T-helper 9 cell (primary cell): ENCODE results near the gene RPP25L.
"Not testable (repeated sequence)": the region's sequence is repeated elsewhere in the genome, so short reads cannot be mapped to it uniquely, and the experiment has no call there.

Source experiments
- DNase-seq: peaks from one replicate; pipeline ENCODE4 v3.0.0-alpha.2; 2020
- total RNA-seq, 2 donors: gene quantifications; one replicate each; lab custom pipeline; 2026; lab: John Stamatoyannopoulos, UW

Gene RPP25L, protein sequence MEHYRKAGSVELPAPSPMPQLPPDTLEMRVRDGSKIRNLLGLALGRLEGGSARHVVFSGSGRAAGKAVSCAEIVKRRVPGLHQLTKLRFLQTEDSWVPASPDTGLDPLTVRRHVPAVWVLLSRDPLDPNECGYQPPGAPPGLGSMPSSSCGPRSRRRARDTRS
- total RNA-seq: 4.1 to 15.5 reads per million in 2 donors

DNA sequence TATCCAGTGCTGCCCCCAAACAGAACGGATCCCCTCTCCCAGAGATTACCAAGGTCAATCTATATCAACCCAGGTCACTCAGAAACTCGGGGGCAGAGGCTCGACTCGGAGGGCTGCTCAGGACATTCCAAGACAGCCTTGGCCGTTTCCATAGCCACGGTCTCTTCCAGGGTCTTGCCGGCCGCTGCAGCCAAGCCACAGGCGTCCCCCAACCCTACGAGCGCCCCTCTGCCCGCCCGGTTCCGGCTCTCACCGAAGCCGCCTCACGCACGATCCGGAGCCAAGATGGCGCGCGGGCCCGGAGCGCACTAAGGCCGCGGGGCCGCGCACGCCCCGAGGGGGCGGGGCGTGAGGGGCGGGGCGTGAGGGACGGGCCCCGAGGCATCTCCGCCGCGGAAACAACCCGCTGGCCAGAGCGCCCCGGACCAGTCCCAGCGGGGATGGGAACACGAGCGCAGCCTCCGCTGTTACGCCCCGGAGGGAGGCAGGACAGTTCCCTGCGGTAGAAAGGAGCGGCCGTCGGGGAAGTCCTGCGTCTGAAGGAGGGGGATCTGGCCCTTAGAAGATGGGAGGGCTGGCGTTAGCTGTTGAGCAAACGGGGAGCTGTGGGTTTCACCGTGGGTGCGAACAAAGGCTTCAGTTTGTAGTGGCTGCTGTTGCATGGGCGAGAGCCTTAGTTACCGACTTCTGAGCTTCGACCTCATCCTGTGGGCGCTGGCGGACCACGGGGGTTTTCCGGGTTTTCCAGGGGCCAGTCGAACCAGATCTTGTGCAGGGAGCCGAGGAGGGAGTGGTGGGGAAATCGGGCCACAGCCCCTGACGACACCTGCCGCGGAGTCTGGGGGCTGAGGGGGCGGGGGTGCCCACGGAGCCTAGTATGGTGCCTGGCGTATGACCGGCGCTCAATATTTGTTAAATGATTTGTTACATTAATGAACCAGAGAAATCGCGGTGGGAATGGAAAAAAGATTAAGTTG, at the start of gene RPP25L:
Gene RPP25L, minus strand, starts transcription at position 287 of the 977 bp plus-strand sequence. CDS start 801 bp downstream, outside the sequence.
- peak; percentile 82 for DNase-seq

DNA sequence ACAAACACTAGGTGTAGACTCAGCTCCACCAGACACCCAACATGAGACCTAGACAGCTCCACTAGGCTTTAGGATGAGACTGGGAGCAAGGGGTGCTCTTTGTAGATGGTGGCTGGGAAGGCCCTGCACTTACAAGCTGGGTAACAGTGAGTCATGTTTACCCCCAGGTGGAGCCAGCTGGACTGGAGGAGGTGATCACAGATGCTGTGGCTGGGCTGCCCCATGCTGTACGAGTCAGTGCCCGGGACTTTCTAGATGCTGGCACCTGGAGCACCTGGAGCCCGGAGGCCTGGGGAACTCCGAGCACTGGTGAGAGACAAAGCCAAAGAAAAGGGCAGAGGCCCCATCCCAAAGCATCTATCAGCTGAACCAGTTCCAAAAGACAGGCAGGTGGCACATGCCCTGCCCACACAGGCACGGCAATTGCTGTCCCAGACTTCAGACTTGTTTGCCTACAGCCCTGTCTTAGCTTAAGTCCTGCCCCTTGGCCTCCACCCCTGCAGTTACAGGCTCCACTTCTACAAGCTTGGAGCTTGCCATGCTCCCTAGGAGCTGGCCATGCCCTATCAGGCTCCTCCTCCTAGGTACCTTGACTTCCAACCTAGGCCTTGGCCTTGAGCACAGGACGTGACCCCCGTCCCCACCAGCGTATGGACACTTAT, 47.8 kb upstream of the RPP25L start:
- DNase-seq: no peak

DNA sequence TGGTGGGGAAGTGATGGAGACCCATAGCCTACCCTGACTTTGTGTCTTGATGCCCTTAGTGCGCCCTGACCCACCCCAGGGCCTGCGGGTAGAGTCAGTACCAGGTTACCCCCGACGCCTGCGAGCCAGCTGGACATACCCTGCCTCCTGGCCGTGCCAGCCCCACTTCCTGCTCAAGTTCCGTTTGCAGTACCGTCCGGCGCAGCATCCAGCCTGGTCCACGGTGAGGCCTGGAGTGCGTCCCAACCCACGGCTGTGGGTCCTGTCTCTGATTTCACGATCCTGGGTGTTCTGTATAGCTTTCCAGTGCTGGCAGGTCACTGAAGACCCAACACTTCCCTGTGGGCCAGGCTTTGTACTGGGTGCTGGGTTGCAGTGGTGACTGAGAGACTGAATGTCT, 46.6 kb upstream of the RPP25L start:
- no peak for DNase-seq

DNA sequence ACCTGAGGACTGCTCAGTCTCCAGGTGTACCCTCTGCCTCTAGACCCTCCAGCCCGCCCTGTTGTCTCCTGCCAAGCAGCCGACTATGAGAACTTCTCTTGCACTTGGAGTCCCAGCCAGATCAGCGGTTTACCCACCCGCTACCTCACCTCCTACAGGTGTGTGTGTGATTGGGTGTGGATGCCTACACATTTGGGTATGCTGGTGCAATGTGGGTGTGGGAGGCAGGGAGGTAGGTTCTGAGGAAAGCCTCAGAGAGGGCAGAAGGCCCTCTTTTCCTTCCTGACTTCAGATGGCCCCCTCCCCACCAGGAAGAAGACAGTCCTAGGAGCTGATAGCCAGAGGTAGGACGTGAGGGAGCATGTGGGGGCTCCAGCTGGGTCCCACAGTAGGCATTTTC, 45.1 kb upstream of the RPP25L start:
- no peak for DNase-seq

DNA sequence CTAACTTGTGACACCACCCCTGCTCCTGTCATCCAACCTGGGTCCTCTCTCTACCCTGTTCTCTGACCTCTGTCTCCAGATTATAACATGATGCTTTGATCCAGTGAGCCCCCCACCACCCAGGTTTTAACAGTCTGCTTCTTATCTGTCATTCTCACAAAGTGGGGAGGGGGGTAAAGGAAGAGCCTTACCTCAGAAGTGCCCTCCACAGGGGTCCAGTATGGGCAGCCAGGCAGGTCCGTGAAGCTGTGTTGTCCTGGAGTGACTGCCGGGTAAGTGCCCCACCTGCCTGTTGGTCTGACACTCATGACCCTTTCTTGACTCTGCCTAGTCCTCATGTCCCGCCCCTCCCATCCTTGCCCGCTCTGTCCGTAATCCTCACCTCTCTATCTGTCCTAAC, 43.5 kb upstream of the RPP25L start:
- no peak for DNase-seq

GRCh38 chr9:34654323-34655051, 42.6 kb upstream of the RPP25L start:
- DNase-seq: no peak

- no peak for DNase-seq
These were observed 41.5 kb upstream of the RPP25L start for GRCh38 chr9:34653151-34654072.

DNA sequence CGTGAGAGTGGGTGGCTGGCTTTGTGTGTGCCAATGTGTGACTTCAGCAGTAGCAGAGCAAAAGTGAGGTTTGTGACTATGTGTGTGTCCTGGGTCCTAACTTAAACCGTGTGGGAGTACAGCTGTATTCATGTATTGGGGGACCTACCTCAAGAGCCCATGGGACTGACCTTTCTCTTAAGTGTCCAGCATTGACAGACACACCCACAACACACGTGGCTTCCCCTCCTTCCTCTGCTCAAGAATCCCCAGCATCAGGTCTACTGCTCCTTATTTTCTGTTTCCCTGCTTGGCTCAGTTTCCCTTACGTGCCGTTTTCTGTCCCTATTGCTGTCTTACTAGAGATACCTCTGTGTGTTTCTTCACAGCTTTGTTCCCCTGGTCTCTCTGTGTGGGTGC, 40.7 kb upstream of the RPP25L start:
- DNase-seq: no peak

- peak; percentile 13 for DNase-seq
These were observed 40.1 kb upstream of the RPP25L start, which contains the start of gene IL11RA for GRCh38 chr9:34651876-34652601. IL11RA (plus strand) TSS chr9:34652185; CDS start chr9:34655218, 3,033 bp downstream.

DNA sequence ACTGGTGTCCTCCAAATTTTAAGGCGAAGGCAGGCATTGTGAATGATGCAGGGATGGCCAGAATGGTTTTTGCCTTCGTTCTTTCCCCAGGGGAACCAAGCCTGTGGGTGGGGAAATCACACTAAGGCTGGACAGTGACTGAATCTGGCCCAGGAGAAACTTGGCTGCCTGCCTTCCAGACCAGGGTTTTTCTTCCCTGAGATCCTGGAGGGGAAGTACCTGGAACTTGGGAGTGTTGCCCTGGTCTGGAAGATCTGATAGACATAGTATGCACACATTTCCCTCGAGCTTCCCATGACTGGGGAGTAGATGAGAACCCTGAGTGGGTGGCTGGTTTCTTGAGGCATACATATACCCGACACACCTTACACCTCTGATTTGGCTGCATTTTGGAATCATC, 39.4 kb upstream of the RPP25L start:
- no peak for DNase-seq

GRCh38 chr9:34650816-34651215, 38.9 kb upstream of the RPP25L start:
- no peak for DNase-seq

DNA sequence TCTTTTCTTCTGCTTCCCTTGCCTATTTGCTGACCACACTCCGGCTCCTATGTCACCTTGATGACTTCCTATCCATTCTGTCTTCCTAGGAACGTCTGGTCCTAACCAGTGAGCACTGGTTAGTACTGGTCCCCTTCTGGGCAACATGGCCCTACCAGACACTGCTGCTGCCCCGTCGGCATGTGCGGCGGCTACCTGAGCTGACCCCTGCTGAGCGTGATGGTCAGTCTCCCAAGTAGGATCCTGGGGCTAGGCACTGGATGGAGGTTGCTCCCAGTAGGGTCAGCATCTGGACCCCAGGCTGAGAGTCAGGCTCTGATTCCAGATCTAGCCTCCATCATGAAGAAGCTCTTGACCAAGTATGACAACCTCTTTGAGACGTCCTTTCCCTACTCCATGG, 36.8 kb upstream of the RPP25L start:
- DNase-seq: no peak

GRCh38 chr9:34647651-34648050, 35.8 kb upstream of the RPP25L start:
- DNase-seq: no peak

DNA sequence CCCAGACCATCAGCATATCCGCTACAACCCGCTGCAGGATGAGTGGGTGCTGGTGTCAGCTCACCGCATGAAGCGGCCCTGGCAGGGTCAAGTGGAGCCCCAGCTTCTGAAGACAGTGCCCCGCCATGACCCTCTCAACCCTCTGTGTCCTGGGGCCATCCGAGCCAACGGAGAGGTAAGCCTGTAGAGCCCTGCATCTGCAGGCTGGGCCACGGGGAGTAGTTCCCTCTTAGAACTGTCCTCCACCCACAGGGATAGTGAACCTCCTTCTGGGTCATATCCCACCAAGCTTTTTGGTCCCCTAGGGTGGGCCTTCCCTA, 35.1 kb upstream of the RPP25L start:
- no peak for DNase-seq

GRCh38 chr9:34646211-34647083, 34.5 kb upstream of the RPP25L start, which contains the start of gene GALT:
GALT (plus strand) TSS chr9:34646675; CDS start chr9:34646705, 30 bp downstream.
- DNase-seq: peak; percentile 97

- no peak for DNase-seq
These were observed 32.9 kb upstream of the RPP25L start for GRCh38 chr9:34644766-34645314.

DNA sequence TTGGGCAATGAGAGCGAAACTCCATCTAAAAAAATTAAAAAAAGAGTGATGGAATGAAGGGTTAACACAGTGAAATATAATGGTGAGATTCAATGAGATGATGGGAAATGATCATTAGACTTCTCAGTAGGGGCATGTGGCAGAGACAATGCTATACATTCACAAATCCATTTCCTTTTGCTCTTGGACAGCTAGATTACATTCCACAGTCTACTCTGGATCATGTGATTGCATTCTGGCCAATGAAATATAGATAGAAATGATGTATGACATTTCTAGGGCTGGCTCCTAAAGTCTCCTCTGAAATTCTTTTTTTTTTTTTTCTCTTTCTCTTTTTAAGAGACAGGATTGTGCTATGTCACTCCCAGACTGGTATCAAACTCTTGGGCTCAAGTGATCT, 30.8 kb upstream of the RPP25L start:
- DNase-seq: no peak

GRCh38 chr9:34639322-34639721, 27.4 kb upstream of the RPP25L start:
- DNase-seq: not testable (repeated sequence)

DNA sequence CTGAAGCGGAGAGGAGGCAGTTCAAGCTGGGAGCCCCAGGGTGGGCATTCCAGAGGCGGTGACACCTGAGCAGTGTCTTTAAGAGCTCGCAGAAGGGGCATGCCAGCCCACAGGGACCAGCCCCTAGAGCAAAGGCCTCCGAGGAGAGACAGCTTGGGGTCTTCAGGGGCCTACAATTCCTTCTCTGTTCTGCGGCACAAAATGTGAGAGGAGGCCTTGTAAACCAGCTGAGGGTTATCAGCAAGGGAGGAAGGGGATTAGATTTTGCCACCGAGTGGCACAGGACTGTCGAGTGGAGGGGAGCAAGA, 26.2 kb upstream of the RPP25L start:
- no peak for DNase-seq
